GM21515 (cell line): ENCODE data around the gene CAPS2.
A peak's percentile ranks its signal among the peaks of the same experiment; 100 is the strongest.

Experiments
- ATAC-seq: cut with Tn5 transposase; IDR thresholded peaks from one replicate; pipeline ENCODE4 v1.9.1; 2021; ENCODE audit not compliant: unreplicated experiment

CAPS2 gene

GRCh38 chr12:75305412-75306332, 24.5 kb downstream of the CAPS2 start:
- no peak for ATAC-seq

GRCh38 chr12:75302781-75303180, 27.3 kb downstream of the CAPS2 start:
- no peak for ATAC-seq

- ATAC-seq, result no peak
Measured at GRCh38 chr12:75302225-75302624, 27.9 kb downstream of the CAPS2 start.

GRCh38 chr12:75294797-75295196, 35.3 kb downstream of the CAPS2 start:
- no peak for ATAC-seq

GRCh38 chr12:75294336-75294735, 35.8 kb downstream of the CAPS2 start:
- ATAC-seq, result no peak

- no peak for ATAC-seq
Measured at GRCh38 chr12:75291014-75291413, 39.1 kb downstream of the CAPS2 start.

GRCh38 chr12:75289753-75290152, 40.4 kb downstream of the CAPS2 start:
- no peak for ATAC-seq

- no peak for ATAC-seq
Measured at GRCh38 chr12:75288860-75289259, 41.3 kb downstream of the CAPS2 start.

GRCh38 chr12:75275702-75276101, 54.4 kb downstream of the CAPS2 start:
- ATAC-seq, result no peak

GRCh38 chr12:75271576-75271975, 58.5 kb downstream of the CAPS2 start:
- ATAC-seq, result no peak

GRCh38 chr12:75270157-75270556, 60.0 kb downstream of the CAPS2 start:
- ATAC-seq, result no peak

GRCh38 chr12:75269209-75269608, 60.9 kb downstream of the CAPS2 start:
- no peak for ATAC-seq

- ATAC-seq, result no peak
Measured at GRCh38 chr12:75260316-75260715, 69.8 kb downstream of the CAPS2 start.

GRCh38 chr12:75259143-75259542, 71.0 kb downstream of the CAPS2 start:
- ATAC-seq, result no peak

GRCh38 chr12:75257510-75257909, 72.6 kb downstream of the CAPS2 start:
- ATAC-seq, result no peak

GRCh38 chr12:75245108-75245507, 85.0 kb downstream of the CAPS2 start:
- ATAC-seq, result no peak

GRCh38 chr12:75239987-75240386, 90.1 kb downstream of the CAPS2 start:
- ATAC-seq, result peak; percentile 96

GRCh38 chr12:75236206-75236605, 93.9 kb downstream of the CAPS2 start:
- no peak for ATAC-seq

- ATAC-seq, result no peak
Measured at GRCh38 chr12:75227132-75227531, 103.0 kb downstream of the CAPS2 start.
